ENCODE measurements around the gene CRLF3.

GRCh38 chr17:30790279-30790678, 34.2 kb downstream of the CRLF3 start:
- no peak for TF ChIP-seq CTCF (conservative IDR thresholded peaks at IDR 0.05; ENCODE audit: low read length)
- no peak for TF ChIP-seq EZH2phosphoT487 (IDR thresholded peaks at IDR 0.05; ENCODE audit: borderline replicate concordance, low read depth, low read length)
